KMS-11 (cell line): ENCODE measurements around the gene KMT2A.

ENCODE experiments used
- H2AFZ ChIP-seq: fragments of 200-600 bp; sonication (generic); 2 replicates; pipeline ENCODE4 v1.6.1; 2016; ENCODE audit warnings: antibody characterized with exemption, mixed run types, low read depth
- H3K27ac ChIP-seq: fragments of 200-600 bp; sonication (generic); 2 replicates; pipeline ENCODE4 v1.6.1; 2016; ENCODE audit warnings: mild to moderate bottlenecking, mixed run types
- H3K27me3 ChIP-seq: fragments of 200-600 bp; sonication (generic); 2 replicates; pipeline ENCODE4 v1.6.1; 2017; ENCODE audit warnings: mild to moderate bottlenecking, low read depth, mixed run types, moderate library complexity; ENCODE audit not compliant: insufficient read depth
- H3K36me3 ChIP-seq: fragments of 200-600 bp; sonication (generic); 2 replicates; pipeline ENCODE4 v1.6.1; 2017; ENCODE audit warnings: mild to moderate bottlenecking, mixed run types; ENCODE audit not compliant: insufficient read depth
- H3K4me1 ChIP-seq: fragments of 200-600 bp; sonication (generic); 2 replicates; pipeline ENCODE4 v1.6.1; 2016; ENCODE audit warnings: mild to moderate bottlenecking, low read depth, mixed run types; ENCODE audit not compliant: poor library complexity, severe bottlenecking
- H3K4me2 ChIP-seq: fragments of 200-600 bp; sonication (generic); 2 replicates; pipeline ENCODE4 v1.7.0; 2016; ENCODE audit warnings: mild to moderate bottlenecking, mixed run types
- H3K4me3 ChIP-seq: fragments of 200-600 bp; sonication (generic); IDR thresholded peaks from 2 replicates; pipeline ENCODE4 v1.6.1; 2017; ENCODE audit warnings: low read depth, low read length, mixed read lengths; ENCODE audit not compliant: insufficient read depth
- H3K79me2 ChIP-seq: fragments of 200-600 bp; sonication (generic); 2 replicates; pipeline ENCODE4 v1.6.1; 2016; ENCODE audit warnings: low read depth, mixed run types; ENCODE audit not compliant: insufficient read depth
- H3K9ac ChIP-seq: fragments of 200-600 bp; sonication (generic); 2 replicates; pipeline ENCODE4 v1.6.1; 2016; ENCODE audit warnings: mild to moderate bottlenecking, mixed run types
- H4K20me1 ChIP-seq: fragments of 200-600 bp; sonication (generic); 2 replicates; pipeline ENCODE4 v1.6.1; 2016; ENCODE audit warnings: mild to moderate bottlenecking, mixed run types; ENCODE audit not compliant: insufficient read depth
- TF ChIP-seq, protein P1 (sequence below): fragments of 200-600 bp; sonication (generic); conservative IDR thresholded peaks from 2 replicates; pipeline ENCODE4 v1.6.1; 2017; ENCODE audit warnings: low read depth, mild to moderate bottlenecking, antibody characterized with exemption, low read length, moderate library complexity, mixed read lengths

Gene KMT2A

DNA sequence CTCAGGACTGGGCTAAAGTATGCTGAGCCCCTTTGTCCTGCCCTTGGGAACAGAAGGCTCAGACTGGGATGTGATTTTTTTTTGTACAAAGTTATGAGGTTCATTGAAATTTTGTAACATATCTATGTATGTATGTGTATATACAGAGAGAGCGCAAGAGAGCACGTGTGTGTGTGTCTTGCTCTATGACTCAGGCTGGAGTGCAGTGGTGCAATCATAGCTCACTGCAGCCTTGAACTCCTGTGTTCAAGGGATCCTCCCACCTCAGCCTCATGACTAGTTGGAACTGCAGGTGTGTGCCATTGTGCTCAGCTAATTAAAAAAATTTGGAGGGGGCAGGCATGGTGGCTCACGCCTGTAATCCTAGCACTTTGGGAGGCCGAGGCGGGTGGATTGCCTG lies 100.4 kb downstream of the KMT2A start:
- H3K27me3 ChIP-seq = no peaks in the 10 kb centered on the region
- H3K27ac ChIP-seq = no peak overlapping the region
- no peak overlapping the region for H2AFZ ChIP-seq
- H3K4me1 ChIP-seq = no peaks in the 10 kb centered on the region
- H4K20me1 ChIP-seq = no peaks in the 10 kb centered on the region
- TF ChIP-seq, protein P1, sequence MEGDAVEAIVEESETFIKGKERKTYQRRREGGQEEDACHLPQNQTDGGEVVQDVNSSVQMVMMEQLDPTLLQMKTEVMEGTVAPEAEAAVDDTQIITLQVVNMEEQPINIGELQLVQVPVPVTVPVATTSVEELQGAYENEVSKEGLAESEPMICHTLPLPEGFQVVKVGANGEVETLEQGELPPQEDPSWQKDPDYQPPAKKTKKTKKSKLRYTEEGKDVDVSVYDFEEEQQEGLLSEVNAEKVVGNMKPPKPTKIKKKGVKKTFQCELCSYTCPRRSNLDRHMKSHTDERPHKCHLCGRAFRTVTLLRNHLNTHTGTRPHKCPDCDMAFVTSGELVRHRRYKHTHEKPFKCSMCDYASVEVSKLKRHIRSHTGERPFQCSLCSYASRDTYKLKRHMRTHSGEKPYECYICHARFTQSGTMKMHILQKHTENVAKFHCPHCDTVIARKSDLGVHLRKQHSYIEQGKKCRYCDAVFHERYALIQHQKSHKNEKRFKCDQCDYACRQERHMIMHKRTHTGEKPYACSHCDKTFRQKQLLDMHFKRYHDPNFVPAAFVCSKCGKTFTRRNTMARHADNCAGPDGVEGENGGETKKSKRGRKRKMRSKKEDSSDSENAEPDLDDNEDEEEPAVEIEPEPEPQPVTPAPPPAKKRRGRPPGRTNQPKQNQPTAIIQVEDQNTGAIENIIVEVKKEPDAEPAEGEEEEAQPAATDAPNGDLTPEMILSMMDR = no peak
- no peak overlapping the region for H3K4me2 ChIP-seq
- H3K79me2 ChIP-seq = no peaks in the 10 kb centered on the region
- no peak overlapping the region for H3K4me3 ChIP-seq
- no peak overlapping the region for H3K9ac ChIP-seq
- H3K36me3 ChIP-seq = no peaks in the 10 kb centered on the region

DNA sequence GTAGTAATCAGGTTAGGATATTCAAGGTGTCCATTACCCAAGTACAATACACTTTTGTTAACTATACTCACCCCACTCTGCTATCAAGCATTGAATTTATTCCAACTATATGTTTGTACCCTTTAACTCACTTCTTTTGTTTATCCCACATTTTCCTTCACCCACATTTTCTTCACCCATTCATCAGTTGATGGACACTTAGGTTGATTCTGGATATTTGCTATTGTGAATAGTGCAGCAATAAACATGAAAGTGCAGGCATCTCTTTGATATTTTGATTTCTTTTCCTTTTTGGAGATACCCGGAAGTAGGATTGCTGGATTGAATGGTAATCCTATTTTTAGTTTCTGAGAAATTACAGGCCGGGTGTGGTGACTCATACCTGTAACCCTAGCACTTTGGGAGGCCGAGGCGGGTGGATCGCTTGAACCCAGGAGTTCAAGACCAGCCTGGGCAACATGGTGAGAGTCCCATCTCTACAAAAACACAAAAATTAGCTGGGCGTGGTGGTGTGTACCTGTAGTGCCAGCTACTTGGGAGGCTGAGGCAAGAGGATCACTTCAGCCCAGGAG lies 101.2 kb downstream of the KMT2A start:
- Histone ChIP-seq H3K36me3 (no peaks in the 10 kb centered on the region), H2AFZ (no peak overlapping the region), H3K79me2 (no peaks in the 10 kb centered on the region), H4K20me1 (no peaks in the 10 kb centered on the region), H3K4me1 (no peaks in the 10 kb centered on the region), H3K27me3 (no peaks in the 10 kb centered on the region), H3K9ac (no peak overlapping the region), H3K4me2 (no peak overlapping the region), H3K4me3 (no peak overlapping the region), H3K27ac (no peak overlapping the region)
- TF ChIP-seq, protein P1 = no peak

DNA sequence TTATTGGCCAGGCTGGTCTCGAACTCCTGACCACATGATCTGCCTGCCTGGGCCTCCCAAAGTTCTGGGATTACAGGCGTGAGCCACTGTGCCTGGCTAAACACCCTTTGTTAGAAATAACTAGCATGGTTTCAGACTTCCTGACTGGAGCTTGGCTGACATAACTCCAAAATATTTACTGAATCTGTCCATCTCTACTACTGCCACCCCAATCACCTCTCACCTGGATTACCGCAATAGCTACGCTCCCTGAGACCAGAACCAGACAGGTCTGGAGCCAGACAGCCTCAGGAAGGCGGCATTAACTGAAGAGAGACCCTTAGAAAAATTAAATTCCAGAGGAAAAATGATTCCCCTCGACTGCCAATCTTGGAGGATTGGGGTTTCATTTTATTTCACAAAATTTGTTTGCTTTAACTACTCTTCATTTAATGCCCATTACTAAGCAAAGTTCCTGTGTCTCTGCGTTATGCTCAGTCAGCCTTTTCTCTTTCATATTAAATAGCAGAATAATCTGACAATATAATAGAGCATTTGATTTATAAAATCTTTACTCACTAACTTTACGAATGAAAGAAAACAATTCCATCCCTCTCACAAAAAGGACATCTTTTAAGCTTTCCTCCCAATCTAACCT lies 107.8 kb downstream of the KMT2A start:
- H4K20me1 ChIP-seq = no peaks in the 10 kb centered on the region
- no peaks in the 10 kb centered on the region for H3K79me2 ChIP-seq
- H3K27ac ChIP-seq = no peak overlapping the region
- H3K4me1 ChIP-seq = no peaks in the 10 kb centered on the region
- H2AFZ ChIP-seq = no peak overlapping the region
- no peaks in the 10 kb centered on the region for H3K36me3 ChIP-seq
- TF ChIP-seq, protein P1 = no peak
- no peak overlapping the region for H3K4me3 ChIP-seq
- no peaks in the 10 kb centered on the region for H3K27me3 ChIP-seq
- no peak overlapping the region for H3K4me2 ChIP-seq
- H3K9ac ChIP-seq = no peak overlapping the region

DNA sequence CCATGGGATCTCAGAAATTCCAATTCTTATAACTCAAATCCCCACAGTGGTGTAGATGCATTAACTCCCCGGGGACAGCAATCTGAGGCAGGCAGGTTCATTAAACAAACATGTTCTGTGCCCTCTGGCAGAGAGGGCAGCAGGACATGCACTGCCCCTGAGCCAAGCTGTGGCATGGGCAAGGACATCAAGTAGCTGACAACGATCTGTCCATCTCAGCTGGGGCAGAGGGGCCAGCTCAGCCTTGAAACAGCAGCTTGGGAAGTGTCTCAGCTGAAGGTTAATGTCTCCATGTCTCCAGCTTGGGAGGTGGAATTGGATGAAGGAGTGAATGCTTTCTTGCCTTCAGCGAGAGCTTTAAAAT lies 108.3 kb downstream of the KMT2A start:
- H3K4me3 ChIP-seq = no peak overlapping the region
- TF ChIP-seq, protein P1 = no peak
- H4K20me1 ChIP-seq = no peaks in the 10 kb centered on the region
- H3K36me3 ChIP-seq = no peaks in the 10 kb centered on the region
- H3K27ac ChIP-seq = no peak overlapping the region
- no peak overlapping the region for H2AFZ ChIP-seq
- no peaks in the 10 kb centered on the region for H3K4me1 ChIP-seq
- H3K4me2 ChIP-seq = no peak overlapping the region
- no peaks in the 10 kb centered on the region for H3K79me2 ChIP-seq
- H3K9ac ChIP-seq = no peak overlapping the region
- H3K27me3 ChIP-seq = no peaks in the 10 kb centered on the region
